ENCODE measurements around the gene SEPTIN5.
"Not testable (repeated sequence)": the region's sequence is repeated elsewhere in the genome, so short reads cannot be mapped to it uniquely, and the experiment has no call there.

The SEPTIN5 gene

GRCh38 chr22:19680911-19681862 is 33.1 kb upstream of the SEPTIN5 start:
- DNase-seq: no peak

DNA sequence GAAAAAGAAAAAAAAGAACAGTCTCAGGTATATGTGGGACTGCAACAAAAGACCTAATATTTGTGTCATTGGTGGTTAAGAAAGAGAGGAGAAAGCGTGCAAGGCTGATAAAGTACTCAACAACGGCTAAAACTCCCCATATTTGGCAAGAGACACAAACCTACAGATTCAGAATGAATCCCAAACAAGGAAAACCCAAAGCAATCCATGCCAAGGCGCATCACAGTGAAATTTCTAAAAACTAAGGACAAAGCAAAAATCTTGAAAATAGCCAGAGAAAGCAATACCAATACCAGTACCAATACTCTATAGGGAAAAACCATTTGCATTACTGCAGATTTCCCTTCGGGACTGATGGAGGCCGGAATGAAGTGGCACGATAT is 32.4 kb upstream of the SEPTIN5 start:
- no peak for DNase-seq

DNA sequence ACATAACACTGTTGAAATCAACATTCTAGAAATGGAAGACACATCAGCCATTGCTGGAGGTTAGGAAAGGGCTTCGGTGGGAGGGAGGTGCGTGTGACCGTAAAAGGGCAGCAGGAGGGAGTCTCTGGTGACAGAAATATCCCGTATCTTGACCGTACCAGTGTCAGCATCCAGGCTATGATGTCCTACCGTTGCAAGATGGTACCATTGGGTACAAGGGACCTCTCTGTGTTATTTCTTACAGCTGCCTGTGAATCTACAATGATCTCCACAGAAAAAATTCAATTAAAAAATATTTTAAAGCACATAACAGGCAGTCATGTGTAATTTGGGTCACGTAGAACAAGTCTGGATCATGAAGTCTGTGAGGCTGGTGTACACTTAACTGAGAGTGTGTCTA is 27.4 kb upstream of the SEPTIN5 start:
- DNase-seq: no peak

- DNase-seq: peak; percentile 60
Observed at GRCh38 chr22:19687561-19688300, 26.6 kb upstream of the SEPTIN5 start.

- no peak for DNase-seq
Observed at GRCh38 chr22:19688301-19689290, 25.7 kb upstream of the SEPTIN5 start.

- no peak for DNase-seq
Observed at GRCh38 chr22:19689408-19689807, 24.9 kb upstream of the SEPTIN5 start.

- no peak for DNase-seq
Observed at GRCh38 chr22:19691007-19691720, 23.1 kb upstream of the SEPTIN5 start.

GRCh38 chr22:19691721-19692341 is 22.5 kb upstream of the SEPTIN5 start:
- DNase-seq: no peak

GRCh38 chr22:19693581-19693980 is 20.7 kb upstream of the SEPTIN5 start:
- DNase-seq: no peak

DNA sequence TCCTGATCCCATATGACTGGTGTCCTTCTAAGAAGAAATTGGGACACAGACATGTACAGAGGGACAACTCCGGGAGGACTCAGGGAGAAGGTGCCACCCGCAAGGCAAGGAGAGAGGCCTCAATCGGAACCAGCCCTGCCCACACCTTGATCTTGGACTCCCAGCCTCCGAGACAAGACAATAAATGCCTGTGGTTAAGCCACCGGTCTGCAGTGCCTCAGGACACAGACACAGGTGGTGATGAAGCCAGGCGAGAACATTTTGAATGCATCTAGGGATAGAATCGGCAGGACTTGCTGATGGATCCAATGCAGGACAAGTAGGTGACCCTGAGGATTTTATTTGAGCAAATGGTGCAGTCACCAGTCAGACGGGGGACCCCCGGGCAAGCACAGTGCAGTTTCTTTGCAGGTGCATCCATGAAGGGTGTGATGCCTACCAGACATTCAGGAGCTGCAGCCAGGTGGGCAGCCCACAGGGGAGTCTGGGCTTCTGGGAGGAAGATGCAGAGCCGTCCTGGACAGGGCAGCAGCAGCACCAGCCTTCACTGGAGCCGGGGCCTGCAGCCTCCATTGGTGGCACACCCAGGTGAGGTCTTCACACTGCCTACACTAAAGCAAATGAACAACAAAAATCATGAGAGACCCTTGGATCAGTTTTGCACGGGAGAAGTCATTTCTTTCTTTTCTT is 20.2 kb upstream of the SEPTIN5 start:
- no peak for DNase-seq

DNA sequence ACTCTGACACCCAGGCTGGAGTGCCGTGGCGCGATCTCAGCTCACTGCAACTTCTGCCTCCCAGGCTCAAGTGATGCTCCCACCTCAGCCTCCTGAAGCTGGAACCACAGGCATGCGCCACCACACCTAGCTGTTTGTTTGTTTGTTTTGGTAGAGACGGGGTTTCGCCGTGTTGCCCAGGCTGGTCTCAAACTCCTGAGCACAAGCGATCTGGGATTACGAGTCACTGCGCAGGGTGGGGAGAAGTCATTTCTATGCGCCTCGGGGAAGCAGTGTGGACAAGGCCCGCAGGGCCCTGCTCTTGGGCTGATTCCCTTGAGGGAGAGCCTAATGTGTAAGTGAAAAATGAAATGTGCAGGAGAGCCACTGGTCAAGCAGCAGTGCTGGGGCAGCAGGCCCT is 19.6 kb upstream of the SEPTIN5 start:
- DNase-seq: no peak

DNA sequence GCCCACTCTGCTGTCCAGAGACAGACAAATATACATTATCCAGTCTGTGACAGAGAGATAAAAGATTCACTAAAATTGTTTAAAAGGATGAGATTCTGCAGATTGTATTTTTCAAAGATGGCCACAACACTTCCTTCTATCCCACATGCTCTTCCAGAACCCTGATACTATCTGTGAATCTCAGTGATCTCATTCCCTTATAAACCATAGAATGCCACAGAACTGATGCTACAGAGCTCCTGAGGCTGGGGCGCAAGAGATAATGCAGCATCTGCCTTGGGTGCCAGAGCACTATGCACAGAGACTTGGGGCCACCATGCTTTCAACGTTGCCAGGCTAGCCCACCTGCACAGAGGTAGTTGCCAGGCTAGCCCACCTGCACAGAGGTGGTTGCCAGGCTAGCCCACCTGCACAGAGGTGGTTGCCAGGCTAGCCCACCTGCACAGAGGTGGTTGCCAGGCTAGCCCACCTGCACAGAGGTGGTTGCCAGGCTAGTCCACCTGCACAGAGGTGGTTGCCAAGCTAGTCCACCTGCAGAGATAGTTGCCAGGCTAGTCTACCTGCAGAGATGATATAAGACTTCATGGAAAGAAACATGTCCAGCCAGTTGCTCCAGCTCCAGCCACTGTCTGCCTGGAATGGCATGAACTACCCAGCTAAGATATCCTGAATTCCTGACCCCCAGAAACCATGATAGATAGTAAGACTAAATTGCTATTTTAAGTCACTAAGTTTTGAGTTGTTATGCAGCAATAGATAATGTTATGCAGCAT is 17.6 kb upstream of the SEPTIN5 start:
- DNase-seq: no peak

GRCh38 chr22:19697871-19698270 is 16.4 kb upstream of the SEPTIN5 start:
- not testable (repeated sequence) for DNase-seq

DNA sequence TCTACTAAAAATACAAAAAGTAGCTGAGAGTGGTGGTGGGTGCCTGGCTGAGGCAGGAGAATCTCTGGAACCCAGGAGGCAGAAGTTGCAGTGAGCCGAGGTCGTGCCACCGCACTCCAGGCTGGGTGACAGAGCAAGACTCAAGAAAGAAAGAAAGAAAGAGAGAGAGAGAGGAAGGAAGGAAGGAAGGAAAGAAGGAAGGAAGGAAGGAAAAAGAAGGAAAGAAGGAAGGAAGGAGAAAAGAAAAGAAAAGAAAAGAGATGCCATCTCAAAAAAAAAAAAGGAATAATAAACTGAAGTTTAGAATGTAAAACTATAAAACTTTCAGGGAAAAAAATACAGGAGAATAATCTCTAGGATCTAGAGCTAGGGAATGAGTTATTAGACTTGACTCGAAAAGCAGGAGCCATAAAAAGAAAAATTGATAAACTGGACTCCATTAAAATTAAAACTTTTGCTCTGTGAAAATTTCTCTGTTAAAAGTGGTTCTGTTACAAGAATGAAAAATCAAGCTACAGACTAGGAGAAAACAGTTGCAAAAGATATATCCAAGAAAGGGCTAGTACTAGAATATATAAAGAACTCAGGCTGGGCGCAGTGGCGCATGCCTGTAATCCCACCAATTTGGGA is 13.4 kb upstream of the SEPTIN5 start:
- no peak for DNase-seq

DNA sequence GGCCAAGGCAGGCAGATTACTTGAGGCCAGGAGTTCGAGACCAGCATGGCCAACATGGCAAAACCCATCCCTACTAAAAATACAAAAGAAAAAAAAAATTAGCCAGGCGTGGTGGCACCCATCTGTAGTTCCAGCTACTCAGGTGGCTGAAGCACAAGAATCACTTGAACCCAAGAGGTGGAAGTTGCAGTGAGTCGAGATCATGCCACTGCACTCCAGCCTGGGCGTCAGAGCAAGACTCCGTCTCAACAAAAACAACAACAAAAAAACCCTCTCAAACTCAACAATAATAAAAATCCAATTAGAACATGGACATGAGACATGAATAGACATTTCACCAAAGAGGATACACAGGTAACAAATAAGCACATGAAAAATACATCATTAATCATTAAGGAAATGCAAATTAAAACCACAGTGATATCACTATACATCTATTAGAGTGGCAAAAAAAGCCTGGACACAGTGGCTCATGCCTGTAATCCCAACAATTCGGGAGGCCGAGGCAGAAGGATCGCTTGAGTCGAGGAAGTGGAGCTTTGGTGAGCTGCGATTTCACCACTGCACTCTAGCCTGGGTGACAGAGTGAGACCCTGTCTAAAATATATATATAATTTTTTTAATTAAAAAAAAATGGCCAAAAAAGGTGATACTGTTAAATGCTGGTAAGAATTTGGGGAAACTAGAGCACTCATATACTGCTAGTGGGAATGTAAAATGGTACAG is 12.7 kb upstream of the SEPTIN5 start:
- DNase-seq: no peak

DNA sequence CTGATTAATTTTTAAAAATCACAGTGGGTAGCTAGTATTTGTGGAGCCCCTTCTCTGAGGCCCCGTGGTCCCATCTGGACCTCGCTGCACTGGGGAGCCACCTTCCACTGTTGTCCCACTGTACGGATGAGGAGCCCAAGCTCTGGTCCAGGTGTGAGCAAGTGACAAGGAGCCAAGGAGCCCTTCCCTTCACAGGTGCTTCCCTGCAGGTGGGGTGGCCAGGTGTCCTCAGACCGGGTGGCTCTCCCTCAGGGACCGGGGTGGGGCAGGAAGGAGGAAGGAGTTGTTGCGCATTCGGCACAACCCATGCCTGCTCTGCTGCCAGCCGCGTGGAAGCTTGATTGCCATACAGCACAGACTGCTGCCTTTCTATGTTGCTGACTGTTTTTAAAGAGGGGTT is 10.4 kb upstream of the SEPTIN5 start:
- no peak for DNase-seq

DNA sequence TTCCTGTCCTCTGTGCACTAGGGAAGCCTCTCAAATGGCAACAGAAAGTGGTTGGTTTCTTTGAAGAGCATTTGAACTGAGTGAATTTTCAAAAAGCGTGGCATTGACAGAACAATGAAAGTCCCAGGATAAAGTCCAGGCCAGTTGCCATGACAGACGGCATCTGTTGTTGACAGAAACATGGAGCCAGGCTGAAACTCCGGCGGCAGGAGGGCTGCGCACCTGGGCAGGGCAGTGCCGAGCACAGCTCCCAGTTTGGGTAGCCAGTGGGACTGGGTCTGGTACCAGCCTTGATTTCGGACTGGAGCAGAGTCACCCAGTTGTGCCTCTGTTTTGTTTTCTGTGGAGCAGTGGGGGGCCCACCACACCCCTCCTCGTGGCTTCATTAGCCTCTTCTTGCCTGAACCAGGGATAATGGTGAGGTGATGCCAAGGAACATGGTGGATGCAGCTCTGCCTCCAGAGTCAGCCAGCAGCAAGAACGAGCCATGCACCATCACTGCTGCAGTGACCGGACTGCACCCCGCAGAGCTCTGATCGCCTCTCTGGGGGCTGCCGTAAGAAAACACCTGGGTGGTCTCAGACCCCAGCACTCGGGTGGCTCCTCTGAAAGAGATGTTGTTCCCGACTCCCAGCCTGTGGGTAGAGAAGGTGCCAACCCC is 9.8 kb upstream of the SEPTIN5 start:
- no peak for DNase-seq

- DNase-seq: no peak
Observed at GRCh38 chr22:19705181-19705934, 8.9 kb upstream of the SEPTIN5 start.
